Mucosa of rectum (tissue), 2 donors: ENCODE results near the gene B3GALT2.
"Not testable (repeated sequence)": the region's sequence is repeated elsewhere in the genome, so short reads cannot be mapped to it uniquely, and the experiment has no call there.

ENCODE experiments used
- H3K27ac ChIP-seq, 2 donors: one replicate each; pipeline ENCODE4 v1.7.0; 2013; ENCODE audit warnings: inconsistent platforms in 2 of 2, low read depth in 2 of 2, low read length in 2 of 2
- H3K27me3 ChIP-seq, 2 donors: one replicate each; pipeline ENCODE4 v1.7.0; 2013; ENCODE audit warnings: low read length in 2 of 2; ENCODE audit not compliant: control insufficient read depth in 2 of 2, insufficient read depth in 2 of 2
- H3K36me3 ChIP-seq, 2 donors: one replicate each; pipeline ENCODE4 v1.7.0; 2013; ENCODE audit warnings: low read length in 2 of 2; ENCODE audit not compliant: control insufficient read depth in 2 of 2, insufficient read depth in 2 of 2
- H3K4me1 ChIP-seq, 2 donors: one replicate each; pipeline ENCODE4 v1.7.0; 2013; ENCODE audit warnings: low read length in 2 of 2, mild to moderate bottlenecking in 1 of 2; ENCODE audit not compliant: control insufficient read depth in 2 of 2, insufficient read depth in 2 of 2
- H3K4me3 ChIP-seq, 2 donors: one replicate each; pipeline ENCODE4 v1.7.0; 2013; ENCODE audit warnings: low read length in 2 of 2
- H3K9ac ChIP-seq, 2 donors: one replicate each; pipeline ENCODE4 v1.7.0; 2013; ENCODE audit warnings: low read length in 2 of 2, low read depth in 1 of 2, mild to moderate bottlenecking in 1 of 2
- H3K9me3 ChIP-seq, 2 donors: one replicate each; pipeline ENCODE4 v1.7.0; 2013; ENCODE audit warnings: low read length in 2 of 2; ENCODE audit not compliant: control insufficient read depth in 2 of 2
- donor health status: healthy.
- donor health status: Normal muscosa, but diverticular disease.

Gene B3GALT2

GRCh38 chr1:193185901-193186731, at the start of gene B3GALT2:
Gene B3GALT2, minus strand, starts transcription at chr1:193186613. Its CDS starts 5,051 bp downstream, at chr1:193181562.
- H3K27ac ChIP-seq: peak within 1 kb of the TSS; percentile 56 to 80
- no peaks in the 10 kb centered on the region for H3K36me3 ChIP-seq
- peak within 1 kb of the TSS; percentile 45 to 70 for H3K4me3 ChIP-seq
- H3K27me3 ChIP-seq: no peaks in the 10 kb centered on the region
- H3K4me1 ChIP-seq: peaks cover 4 to 32% of the 10 kb centered on the region in 2 donors
- H3K9ac ChIP-seq: peak within 1 kb of the TSS; percentile 27 to 54
- no peaks in the 10 kb centered on the region for H3K9me3 ChIP-seq

GRCh38 chr1:193234530-193234929, 48.1 kb upstream of the B3GALT2 start:
- no peak overlapping the region for H3K27ac ChIP-seq
- no peaks in the 10 kb centered on the region for H3K27me3 ChIP-seq
- H3K4me3 ChIP-seq: no peak overlapping the region
- no peak overlapping the region for H3K9ac ChIP-seq
- no peaks in the 10 kb centered on the region for H3K9me3 ChIP-seq
- H3K4me1 ChIP-seq: no peaks in the 10 kb centered on the region
- H3K36me3 ChIP-seq: peaks cover 2 to 13% of the 10 kb centered on the region in 2 donors

GRCh38 chr1:193231146-193231545, 44.7 kb upstream of the B3GALT2 start:
- H3K9me3 ChIP-seq, H3K9ac ChIP-seq, H3K27me3 ChIP-seq, H3K4me1 ChIP-seq, H3K36me3 ChIP-seq, H3K4me3 ChIP-seq, H3K27ac ChIP-seq: not testable (repeated sequence)

GRCh38 chr1:193229136-193229535, 42.7 kb upstream of the B3GALT2 start:
- Histone ChIP-seq H3K27ac (no peak overlapping the region), H3K4me1 (no peaks in the 10 kb centered on the region), H3K27me3 (no peaks in the 10 kb centered on the region)

GRCh38 chr1:193222056-193222615, 35.7 kb upstream of the B3GALT2 start:
- Histone ChIP-seq H3K36me3 (peaks cover 0 to 10% of the 10 kb centered on the region in 2 donors), H3K9me3 (no peaks in the 10 kb centered on the region), H3K4me3 (no peak overlapping the region), H3K9ac (no peak overlapping the region), H3K27ac (no peak overlapping the region), H3K4me1 (no peaks in the 10 kb centered on the region), H3K27me3 (no peaks in the 10 kb centered on the region)

More at GRCh38 chr1:193229136-193229535, 42.7 kb upstream of the B3GALT2 start:
- H3K4me3 ChIP-seq: no peak overlapping the region
- no peaks in the 10 kb centered on the region for H3K9me3 ChIP-seq
- H3K36me3 ChIP-seq: peaks cover 0 to 2% of the 10 kb centered on the region in 2 donors
- no peak overlapping the region for H3K9ac ChIP-seq

- Histone ChIP-seq H3K36me3 (peaks cover 0 to 10% of the 10 kb centered on the region in 2 donors), H3K9me3 (no peaks in the 10 kb centered on the region), H3K9ac (no peak overlapping the region), H3K27me3 (no peaks in the 10 kb centered on the region), H3K4me3 (no peak overlapping the region), H3K27ac (no peak overlapping the region), H3K4me1 (no peaks in the 10 kb centered on the region)
Measured at GRCh38 chr1:193221651-193222050, 35.2 kb upstream of the B3GALT2 start.

GRCh38 chr1:193219391-193219790, 33.0 kb upstream of the B3GALT2 start:
- H3K4me3 ChIP-seq: no peak overlapping the region

GRCh38 chr1:193216920-193217319, 30.5 kb upstream of the B3GALT2 start:
- Histone ChIP-seq H3K36me3 (peaks cover 3 to 15% of the 10 kb centered on the region in 2 donors), H3K9ac (no peak overlapping the region), H3K27me3 (no peaks in the 10 kb centered on the region), H3K4me3 (no peak overlapping the region), H3K9me3 (no peaks in the 10 kb centered on the region), H3K27ac (no peak overlapping the region), H3K4me1 (no peaks in the 10 kb centered on the region)

More at GRCh38 chr1:193219391-193219790, 33.0 kb upstream of the B3GALT2 start:
- Histone ChIP-seq H3K9me3 (no peaks in the 10 kb centered on the region), H3K36me3 (peaks cover 0 to 10% of the 10 kb centered on the region in 2 donors), H3K4me1 (no peaks in the 10 kb centered on the region), H3K9ac (no peak overlapping the region), H3K27me3 (no peaks in the 10 kb centered on the region), H3K27ac (no peak overlapping the region)

- Histone ChIP-seq H3K27me3 (no peaks in the 10 kb centered on the region), H3K9me3 (no peaks in the 10 kb centered on the region), H3K9ac (no peak overlapping the region), H3K36me3 (peaks cover 3 to 11% of the 10 kb centered on the region in 2 donors), H3K4me3 (no peak overlapping the region), H3K4me1 (no peaks in the 10 kb centered on the region), H3K27ac (no peak overlapping the region)
Measured at GRCh38 chr1:193213998-193214397, 27.6 kb upstream of the B3GALT2 start.

GRCh38 chr1:193212637-193213036, 26.2 kb upstream of the B3GALT2 start:
- Histone ChIP-seq H3K4me3 (no peak overlapping the region), H3K36me3 (peaks cover 3 to 6% of the 10 kb centered on the region in 2 donors), H3K9me3 (no peaks in the 10 kb centered on the region), H3K4me1 (no peaks in the 10 kb centered on the region), H3K27me3 (no peaks in the 10 kb centered on the region), H3K27ac (no peak overlapping the region), H3K9ac (no peak overlapping the region)
